GM18951 (cell line): ENCODE measurements around the gene PGA5.

Experiments
- POLR2A ChIP-seq: IDR thresholded peaks from 4 replicates; pipeline ENCODE4 v1.6.1; 2011; ENCODE audit warnings: mild to moderate bottlenecking; ENCODE audit not compliant: insufficient read length, insufficient read depth; ENCODE audit errors: extremely low read depth
- in situ Hi-C: fragments of 300-500 bp; cut with MboI; formaldehyde crosslinking; loops from one replicate; pipeline ENCODE4 v1.12.0; 2022; ENCODE audit warnings: low sequenced_read_pairs, mixed read lengths, inconsistent platforms; ENCODE audit not compliant: unreplicated experiment

The PGA5 gene

DNA sequence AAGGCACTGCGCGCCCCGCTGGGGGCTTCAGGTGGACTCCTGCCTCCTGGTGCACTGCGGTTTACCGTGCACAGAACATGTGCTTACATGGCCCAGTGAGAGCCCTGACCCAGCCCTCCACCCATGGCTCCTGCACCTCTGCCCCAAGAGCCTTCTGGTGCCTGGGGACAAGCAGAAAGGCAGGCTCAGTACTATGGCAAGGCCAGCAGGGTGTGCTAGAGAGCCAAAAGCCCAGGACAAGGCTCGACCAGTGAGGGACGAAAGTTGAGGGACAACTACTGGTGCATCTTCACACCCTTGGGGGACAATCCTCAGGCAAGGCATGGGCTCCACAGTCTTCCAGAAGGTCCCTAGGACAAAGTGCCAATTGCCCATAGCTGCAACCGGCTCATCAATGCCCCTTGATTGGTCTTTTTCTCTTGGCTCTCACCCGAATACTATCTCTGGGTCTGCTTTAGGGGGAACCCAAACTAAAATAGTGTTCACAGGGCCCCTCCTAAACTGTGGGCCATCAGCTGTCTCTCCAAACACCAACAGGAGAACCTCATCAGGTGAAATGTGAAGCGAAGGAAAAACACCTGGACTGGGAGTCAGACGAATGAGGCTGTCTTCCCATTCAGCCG, 13.5 kb downstream of the PGA5 start:
- no peak for TF ChIP-seq POLR2A
- in situ Hi-C loops: no loop called here

DNA sequence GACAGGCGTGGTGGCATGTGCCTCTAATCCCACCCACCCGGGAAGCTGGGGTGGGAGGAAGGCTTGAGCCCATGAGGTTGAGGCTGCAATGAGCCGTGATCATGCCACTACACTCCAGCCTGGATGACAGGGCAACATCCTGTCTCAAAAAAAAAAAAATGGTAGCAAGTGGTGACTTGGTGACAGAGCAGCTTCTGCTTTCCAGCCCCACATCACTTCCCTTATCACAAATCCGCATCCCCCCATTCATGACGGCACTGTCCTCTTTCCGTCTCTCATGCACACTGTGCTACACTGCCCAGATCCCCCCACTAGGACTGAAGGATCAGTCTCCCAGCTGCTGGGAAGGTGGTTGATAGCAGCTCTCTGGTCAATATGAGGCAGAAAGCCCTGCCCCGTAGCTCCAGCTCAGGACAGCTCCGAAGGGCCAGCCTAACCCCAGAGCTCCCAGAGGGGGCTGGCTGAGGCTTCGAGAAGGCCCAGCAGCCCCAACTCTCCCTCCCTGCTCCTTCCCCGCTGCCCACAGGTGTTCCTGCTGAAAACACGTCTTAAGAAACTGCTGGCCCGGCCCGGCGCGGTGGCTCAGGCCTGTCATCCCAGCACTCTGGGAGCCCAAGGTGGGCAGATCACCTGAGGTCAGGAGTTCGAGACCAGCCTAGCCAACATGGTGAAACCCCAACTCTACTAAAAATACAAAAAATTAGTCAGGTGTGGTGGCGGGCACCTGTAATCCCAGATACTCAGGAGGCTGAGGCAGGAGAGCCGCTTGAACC, 15.9 kb downstream of the PGA5 start:
- in situ Hi-C loops: no loop called here
- TF ChIP-seq POLR2A: no peak

DNA sequence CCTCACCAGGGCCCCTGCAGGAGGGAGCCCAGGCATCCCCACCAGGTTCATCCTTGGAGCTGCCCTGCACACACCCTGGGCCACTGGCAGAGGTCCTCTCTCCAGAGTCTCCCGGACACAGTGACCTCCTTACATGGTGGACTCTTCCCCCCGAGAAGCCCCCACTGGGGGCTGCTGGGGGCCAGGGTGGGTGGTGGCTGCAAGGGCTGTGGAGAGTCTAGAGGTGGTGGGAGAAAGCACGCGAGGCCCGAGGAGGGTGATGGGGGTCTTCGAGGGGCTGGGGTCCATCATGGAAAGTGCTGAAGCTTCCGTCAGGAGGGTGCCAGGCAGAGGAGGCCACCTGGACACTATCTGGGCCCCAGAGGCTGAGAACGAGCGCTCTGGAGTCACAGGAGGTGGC, 17.6 kb downstream of the PGA5 start:
- no peak for TF ChIP-seq POLR2A
- in situ Hi-C loops: no loop called here

DNA sequence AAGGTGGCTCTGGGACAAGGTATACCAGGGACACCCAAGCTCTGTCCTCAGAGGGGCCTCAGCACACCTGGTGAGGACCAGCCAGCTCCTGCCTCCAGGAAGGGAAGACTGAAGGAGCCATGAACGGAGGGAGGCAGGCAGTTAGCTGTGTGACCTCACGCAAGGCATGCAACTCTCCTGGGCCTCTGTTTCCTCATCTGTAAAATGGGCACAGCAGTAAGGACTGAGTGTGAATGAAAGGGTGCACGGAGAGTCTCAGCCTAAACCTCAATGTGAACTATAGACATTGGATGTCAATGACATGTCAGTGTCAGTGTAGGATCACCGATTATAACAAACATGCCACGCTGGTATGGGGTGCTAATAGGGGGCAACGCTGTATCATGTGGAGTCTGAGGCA, 18.4 kb downstream of the PGA5 start:
- no peak for TF ChIP-seq POLR2A
- in situ Hi-C loops: no loop called here

DNA sequence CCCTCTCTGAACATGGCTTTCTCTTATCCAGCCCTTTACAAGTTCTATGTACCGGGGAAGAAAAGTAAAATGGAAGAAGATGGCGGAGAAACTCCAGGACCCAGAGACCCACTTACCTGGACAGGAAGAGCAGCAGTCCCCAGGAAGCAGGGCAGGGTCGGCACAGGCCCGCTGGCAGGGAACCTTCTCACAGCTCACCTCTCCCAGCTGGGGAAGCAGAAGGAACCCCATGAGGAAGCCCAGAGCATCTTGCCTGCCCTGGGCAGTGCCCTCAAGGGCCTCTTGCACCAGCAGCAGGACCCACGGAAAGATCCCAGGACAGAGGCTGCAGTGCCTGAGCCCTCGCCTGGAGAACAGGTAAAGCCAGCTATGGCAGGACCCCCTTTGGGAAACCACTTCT, 23.4 kb downstream of the PGA5 start:
- no peak for TF ChIP-seq POLR2A
- in situ Hi-C loops: no loop called here

DNA sequence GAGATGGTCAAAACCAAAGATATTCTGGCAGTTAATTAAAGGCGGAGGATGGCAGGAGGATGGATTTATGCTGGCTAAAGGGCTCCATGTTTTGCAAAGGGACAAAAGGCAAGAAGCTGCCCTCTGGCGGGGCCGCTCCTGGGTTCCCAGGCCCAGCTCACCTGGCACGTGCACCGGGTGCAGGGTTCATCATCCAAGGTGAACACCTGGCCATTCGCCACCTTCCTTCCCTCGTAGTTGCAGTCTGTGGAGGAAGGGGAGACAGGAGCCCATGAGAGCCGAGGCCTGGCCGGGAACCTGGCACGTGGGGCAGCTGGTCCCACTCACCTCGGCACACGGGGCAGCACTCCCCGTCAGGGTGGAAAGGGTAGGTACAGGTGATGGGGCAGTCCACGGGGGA, 23.8 kb downstream of the PGA5 start:
- in situ Hi-C loops: no loop called here
- TF ChIP-seq POLR2A: no peak

DNA sequence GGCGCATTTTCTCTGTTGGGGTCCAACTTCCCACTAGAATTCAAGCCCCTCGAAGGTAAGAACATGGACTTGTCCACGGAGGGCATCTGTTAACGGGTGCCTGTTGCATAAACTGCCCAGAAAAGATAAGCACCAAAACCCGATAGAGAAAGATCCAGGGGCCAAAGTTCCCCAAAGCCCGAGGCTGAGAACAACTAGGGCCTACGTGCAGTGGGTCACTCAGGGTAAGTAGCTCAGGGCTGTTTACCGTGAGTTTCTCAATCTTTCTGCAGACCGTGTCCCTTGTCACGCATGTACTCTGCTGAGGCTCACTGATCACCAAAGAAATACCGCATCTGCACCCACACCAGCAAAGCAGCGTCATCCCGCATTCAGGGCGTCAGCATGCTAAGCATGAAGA, 24.4 kb downstream of the PGA5 start:
- no peak for TF ChIP-seq POLR2A
- in situ Hi-C loops: no loop called here

DNA sequence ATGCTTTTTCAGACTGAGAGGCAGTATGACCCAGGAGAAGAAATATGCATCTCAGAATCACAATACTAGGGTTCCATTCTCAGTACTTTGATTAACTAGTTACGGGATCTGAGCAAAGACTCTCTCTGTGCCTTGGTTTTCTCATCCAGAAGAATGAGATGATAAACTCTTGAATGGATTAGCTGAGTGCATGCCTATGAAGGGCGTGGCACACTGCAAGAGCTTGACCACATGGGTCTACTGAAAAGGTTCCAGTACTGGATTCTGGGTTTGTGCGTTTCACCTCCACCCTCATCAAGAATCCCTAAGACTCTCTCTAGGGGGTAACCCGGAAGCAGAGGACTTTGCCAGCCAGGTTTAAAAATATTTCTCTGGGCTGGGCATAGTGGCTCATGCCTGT, 25.6 kb downstream of the PGA5 start:
- no peak for TF ChIP-seq POLR2A
- in situ Hi-C loops: no loop called here

DNA sequence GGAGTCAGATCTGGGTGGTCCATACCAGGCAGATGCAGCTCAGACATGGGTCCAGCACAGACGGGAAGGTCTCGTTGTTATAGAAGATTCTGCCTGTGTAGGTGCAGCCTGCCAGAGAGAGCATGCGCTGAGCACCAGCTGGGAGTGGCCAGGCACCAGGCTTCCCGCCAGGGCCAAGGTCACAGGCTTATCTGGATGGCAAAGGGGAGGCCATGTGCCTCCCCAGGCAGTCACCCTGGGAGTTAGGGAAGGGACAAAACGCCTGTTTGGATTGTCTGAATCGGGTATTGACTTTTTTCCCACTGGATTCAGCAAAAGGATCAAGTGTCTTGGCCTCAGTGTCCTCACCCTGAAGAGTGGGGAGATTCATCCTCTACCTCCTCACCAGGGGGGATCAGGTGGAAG, 26.5 kb downstream of the PGA5 start:
- in situ Hi-C loops: no loop called here
- TF ChIP-seq POLR2A: no peak

DNA sequence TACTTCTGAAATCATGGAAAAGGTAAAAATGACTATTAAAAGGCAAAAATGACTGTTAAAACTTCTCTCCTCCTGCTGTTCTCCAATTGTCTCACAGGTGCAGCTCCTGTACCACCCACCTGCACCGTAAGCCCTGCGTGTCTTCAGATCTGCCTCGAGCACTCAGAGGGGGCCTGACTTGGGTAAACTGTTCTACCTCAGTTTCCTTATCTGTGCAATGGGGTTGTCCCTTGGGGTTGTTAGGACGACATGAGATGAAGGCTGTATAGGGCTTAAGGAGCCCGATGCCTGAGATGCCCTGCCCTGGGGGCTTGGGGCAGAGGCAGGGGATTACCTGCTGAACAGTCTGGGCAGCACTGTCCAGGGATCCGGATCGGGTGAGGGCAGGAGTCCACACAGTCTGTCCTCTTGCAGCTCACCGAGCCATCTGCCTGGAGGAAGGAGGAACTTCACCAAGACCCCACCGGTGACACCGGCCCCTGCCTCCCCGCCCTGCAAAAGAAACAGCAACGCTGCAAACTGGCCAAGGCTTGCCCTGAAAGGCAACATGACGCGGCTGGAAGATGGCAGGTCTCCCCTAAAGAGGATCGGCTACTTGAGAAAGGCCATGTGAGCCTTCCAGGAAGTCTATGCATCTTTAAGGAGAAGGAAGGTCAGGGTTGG, 27.7 kb downstream of the PGA5 start:
- in situ Hi-C loops: no loop called here

DNA sequence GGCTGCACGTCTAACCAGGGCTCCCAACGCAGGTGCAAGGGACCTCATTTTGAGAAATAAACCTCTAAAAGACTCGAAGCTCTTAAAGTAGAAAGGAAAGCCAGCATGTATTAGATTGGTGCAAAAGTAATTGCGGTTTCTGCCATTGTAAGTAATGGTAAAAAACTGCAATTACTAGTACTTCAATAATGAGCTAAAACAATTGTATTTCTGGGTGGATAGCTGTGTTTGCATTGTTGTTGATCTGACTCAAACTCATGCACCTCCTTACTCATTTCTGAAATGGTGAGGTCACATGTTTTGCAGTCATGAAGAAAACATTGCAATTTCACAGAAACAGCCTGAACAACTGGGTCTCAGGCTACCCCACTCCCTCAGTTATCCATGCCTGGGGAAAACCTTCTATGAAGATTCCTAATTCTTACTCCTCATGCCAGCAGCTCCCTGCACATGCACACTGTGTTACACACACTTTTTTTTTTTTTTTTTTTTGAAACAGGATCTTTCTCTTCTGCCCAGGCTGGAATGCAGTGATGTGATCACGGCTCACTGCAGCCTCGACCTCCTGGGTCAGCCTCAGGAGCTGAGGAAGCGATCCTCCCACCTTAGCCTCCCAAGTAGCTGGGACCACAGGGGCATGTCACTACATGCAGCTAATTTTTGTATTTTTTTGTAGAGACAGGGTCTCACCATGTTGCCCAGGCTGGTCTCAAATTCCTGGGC, 29.5 kb downstream of the PGA5 start:
- in situ Hi-C loops: no loop called here
- TF ChIP-seq POLR2A: no peak

More for the DNA sequence above, 27.7 kb downstream of the PGA5 start:
- no peak for TF ChIP-seq POLR2A

DNA sequence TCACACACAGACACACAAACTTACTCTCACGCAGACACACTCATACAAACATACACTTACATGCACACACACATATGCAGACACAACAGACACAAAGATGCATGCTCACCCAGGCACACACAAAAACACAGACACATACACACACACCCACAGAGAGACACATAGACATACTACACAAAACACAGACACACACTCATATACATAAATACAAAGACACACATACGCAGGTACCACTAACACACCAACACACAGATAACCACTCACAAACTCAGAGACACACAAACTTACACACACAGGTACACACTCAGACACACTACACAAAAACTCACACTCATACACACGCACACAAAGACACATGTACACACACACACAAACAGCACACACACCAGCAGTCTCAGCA, 31.8 kb downstream of the PGA5 start:
- TF ChIP-seq POLR2A: no peak
- in situ Hi-C loops: no loop called here

DNA sequence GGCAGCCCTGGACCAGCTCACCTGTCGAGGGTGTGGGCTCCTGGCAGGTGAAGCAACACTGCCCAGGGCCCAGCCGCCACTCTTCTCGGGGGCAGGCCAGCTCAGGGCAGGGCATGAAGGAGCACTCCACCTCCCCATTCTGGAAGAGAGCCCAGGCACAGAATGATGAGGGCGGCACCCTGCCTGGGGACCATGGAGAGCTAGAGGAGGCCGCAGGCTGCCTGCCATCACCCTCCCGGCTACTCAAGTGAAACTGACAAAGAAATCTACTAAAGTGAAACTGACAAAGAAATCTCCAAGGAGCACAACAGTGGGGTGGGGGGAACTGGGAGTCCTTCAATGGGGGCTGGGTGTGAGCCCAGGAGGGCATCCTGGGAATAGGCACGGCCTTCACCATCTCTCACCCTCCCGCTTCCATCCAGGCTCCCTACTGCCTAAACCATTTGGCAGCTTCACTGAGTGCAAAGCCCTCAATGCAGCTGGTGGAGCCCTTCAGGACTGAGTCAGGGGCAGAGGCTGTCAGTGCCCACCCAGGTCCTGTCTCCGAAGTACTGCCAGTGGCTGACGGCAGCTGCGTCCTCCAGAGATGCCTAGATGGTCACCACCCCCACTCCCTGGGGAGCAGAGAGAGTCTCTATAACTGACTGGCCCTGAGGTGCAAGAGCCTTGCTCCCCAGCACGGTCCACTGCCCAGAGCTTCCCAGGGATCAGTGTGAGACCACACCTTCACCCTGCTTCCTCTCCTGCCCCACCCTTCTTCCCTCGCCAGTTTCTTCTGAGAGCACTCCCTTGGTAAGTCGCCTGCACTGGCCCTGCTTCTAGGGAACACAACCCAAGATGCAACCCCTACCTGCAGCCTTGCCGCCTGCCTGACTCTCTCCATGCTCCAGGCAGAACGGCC, 32.5 kb downstream of the PGA5 start:
- in situ Hi-C loops: no loop called here
- no peak for TF ChIP-seq POLR2A

DNA sequence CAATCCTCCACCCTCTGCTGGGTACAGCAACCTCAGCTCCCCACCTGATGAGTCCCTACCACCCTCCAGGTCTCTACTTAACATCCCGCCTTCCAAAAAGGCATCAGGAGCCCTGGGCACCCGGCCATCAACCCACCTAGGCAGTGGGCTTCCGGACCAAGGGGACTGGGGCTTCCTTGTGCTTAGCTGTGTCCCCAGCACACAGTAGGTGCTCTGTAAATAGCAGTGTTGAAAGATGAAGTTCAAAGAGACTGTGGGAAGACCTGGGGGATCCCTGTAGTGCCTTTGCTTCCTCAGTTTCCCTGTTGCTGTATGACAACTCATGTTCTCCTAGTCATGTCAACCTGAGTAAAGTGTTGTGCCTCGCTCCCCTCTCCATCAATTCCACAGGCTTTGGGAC, 33.1 kb downstream of the PGA5 start:
- no peak for TF ChIP-seq POLR2A
- in situ Hi-C loops: no loop called here
